Tibial artery (tissue), 4 donors: ENCODE results near the gene MLC1.

Source experiments
- DNase-seq, 2 donors: peaks; one replicate each; pipeline ENCODE4 v3.0.0-alpha.2; 2019
- H3K27ac ChIP-seq, 2 donors: fragments of 200-600 bp; sonication (generic) in 1 of 2; 1 replicate in 1 of 2; 2 replicates in 1 of 2; pipeline ENCODE4 v1.5.1; 2018 to 2019; ENCODE audit warnings: mild to moderate bottlenecking in 1 of 2
- H3K27me3 ChIP-seq, 2 donors: fragments of 200-600 bp; sonication (generic) in 1 of 2; one replicate each; pipeline versions ENCODE4 v1.5.1 to v1.6.0; 2016 to 2019
- H3K36me3 ChIP-seq, 3 donors: fragments of 200-600 bp; sonication (generic) in 2 of 3; one replicate each; pipeline ENCODE4 v1.5.1; 2016 to 2019; ENCODE audit warnings: mild to moderate bottlenecking in 2 of 3
- H3K4me1 ChIP-seq, 4 donors: fragments of 200-600 bp; sonication (generic) in 2 of 4; 1 replicate in 3 of 4; 2 replicates in 1 of 4; pipeline ENCODE4 v1.5.1; 2016 to 2019
- H3K4me3 ChIP-seq, 2 donors: fragments of 200-600 bp; sonication (generic) in 1 of 2; 1 replicate in 1 of 2; 2 replicates in 1 of 2; pipeline ENCODE4 v1.5.1; 2018 to 2019; ENCODE audit warnings: mild to moderate bottlenecking in 2 of 2
- H3K9me3 ChIP-seq, 3 donors: fragments of 200-600 bp; sonication (generic) in 1 of 3; one replicate each; pipeline ENCODE4 v1.5.1; 2016 to 2019
- CTCF ChIP-seq, 2 experiments: fragments of 200-600 bp in 1 of 2; fragments of 450-650 bp in 1 of 2; IDR thresholded peaks; one replicate each; pipeline ENCODE4 v1.5.1; 2017 to 2019; ENCODE audit warnings: antibody characterized with exemption in 2 of 2, mild to moderate bottlenecking in 1 of 2, moderate library complexity in 1 of 2
- intact Hi-C: fragments of 100-400 bp; cut with DNase I; formaldehyde crosslinking; loops from one replicate; pipeline ENCODE4 v1.15.0; 2023; ENCODE audit warnings: low total_unique reads

MLC1 gene

DNA sequence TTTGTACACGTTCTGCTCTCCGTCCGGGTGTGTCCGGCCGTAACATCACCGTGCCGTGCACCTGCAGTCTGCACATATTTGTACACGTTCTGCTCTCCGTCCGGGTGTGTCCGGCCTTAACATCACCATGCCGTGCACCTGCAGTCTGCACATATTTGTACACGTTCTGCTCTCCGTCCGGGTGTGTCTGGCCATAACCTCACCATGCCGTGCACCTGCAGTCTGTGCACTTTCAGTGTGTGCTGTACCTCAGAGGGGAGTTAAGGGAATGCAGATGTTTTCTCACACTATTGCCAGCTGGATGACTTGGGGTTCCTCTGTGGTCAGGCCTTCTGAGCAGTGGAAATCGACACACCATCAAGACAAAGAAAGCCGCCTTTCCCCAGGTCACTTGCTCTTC lies 31.4 kb downstream of the MLC1 start:
- Histone ChIP-seq H3K9me3 (peaks cover 3 to 16% (median 8%) of the 10 kb centered on the region in 3 donors), H3K27ac (no peak overlapping the region), H3K4me3 (no peak overlapping the region), H3K27me3 (peaks cover 0 to 26% of the 10 kb centered on the region in 2 donors), H3K36me3 (no peaks in the 10 kb centered on the region), H3K4me1 (peaks cover 0 to 6% (median 6%) of the 10 kb centered on the region in 4 donors)
- intact Hi-C loops = no loop called here
- no peak for DNase-seq
- no peak for TF ChIP-seq CTCF (IDR thresholded peaks at IDR 0.05)

DNA sequence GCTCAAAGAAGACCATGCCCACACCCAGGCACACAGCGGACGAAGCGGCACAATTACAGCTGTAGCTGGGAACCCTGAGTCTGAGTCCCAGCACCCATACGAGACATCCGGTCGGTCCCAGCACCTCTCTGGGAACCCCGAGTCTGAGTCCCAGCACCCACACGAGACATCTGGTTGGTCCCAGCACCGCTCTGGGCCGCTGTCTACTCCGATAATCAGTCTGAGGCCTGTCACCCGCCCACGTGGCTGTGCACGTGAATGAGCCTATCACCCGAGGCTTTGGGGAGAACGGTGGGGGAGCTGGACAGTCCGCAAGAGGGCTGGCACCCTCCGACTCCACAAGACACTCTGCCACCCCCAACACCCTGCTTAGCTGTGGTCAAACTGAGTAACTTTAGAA lies 33.3 kb downstream of the MLC1 start:
- Histone ChIP-seq H3K36me3 (no peaks in the 10 kb centered on the region), H3K4me1 (no peaks in the 10 kb centered on the region)
- intact Hi-C loops = no loop called here

GRCh38 chr22:50049299-50050195 lies 35.7 kb downstream of the MLC1 start:
- H3K9me3 ChIP-seq = peaks cover 3 to 16% (median 8%) of the 10 kb centered on the region in 3 donors

More for the DNA sequence above, 33.3 kb downstream of the MLC1 start:
- H3K9me3 ChIP-seq = peaks cover 3 to 16% (median 8%) of the 10 kb centered on the region in 3 donors
- TF ChIP-seq CTCF (IDR thresholded peaks at IDR 0.05) = no peak
- H3K27ac ChIP-seq = no peak overlapping the region
- DNase-seq = no peak
- H3K27me3 ChIP-seq = peaks cover 0 to 17% of the 10 kb centered on the region in 2 donors
- H3K4me3 ChIP-seq = no peak overlapping the region

DNA sequence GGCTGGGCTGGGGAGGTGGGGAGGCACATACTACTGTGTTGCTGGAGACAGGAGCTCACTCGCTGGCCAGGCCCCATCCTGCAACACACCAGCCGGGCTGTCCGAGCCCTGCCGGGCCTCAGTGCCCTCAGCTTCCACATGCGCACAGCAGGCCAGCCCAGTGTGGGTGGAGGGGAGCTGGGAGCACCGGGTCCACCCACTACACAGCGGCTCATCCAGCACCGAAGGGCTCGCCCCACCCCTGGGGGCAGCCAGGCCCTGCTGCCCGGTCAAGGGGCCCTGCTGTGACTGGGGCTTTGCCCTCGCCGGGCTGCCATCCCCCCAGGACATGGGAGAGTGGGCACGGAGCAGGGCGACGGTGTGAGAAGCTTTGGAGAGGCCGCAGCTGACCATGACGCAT lies 36.4 kb downstream of the MLC1 start:
- H3K27ac ChIP-seq = no peak overlapping the region
- intact Hi-C loops = no loop called here
- H3K36me3 ChIP-seq = no peaks in the 10 kb centered on the region
- no peak for TF ChIP-seq CTCF (IDR thresholded peaks at IDR 0.05)
- peaks cover 3 to 12% (median 4%) of the 10 kb centered on the region in 3 donors for H3K9me3 ChIP-seq
- no peak overlapping the region for H3K4me3 ChIP-seq
- peaks cover 0 to 35% of the 10 kb centered on the region in 2 donors for H3K27me3 ChIP-seq
- no peak for DNase-seq
- H3K4me1 ChIP-seq = no peaks in the 10 kb centered on the region

More at GRCh38 chr22:50049299-50050195, 35.7 kb downstream of the MLC1 start:
- Histone ChIP-seq H3K4me1 (no peaks in the 10 kb centered on the region), H3K27me3 (peaks cover 0 to 35% of the 10 kb centered on the region in 2 donors), H3K27ac (no peak overlapping the region), H3K36me3 (no peaks in the 10 kb centered on the region), H3K4me3 (no peak overlapping the region)
- no peak for DNase-seq
- intact Hi-C loops = no loop called here
- TF ChIP-seq CTCF (IDR thresholded peaks at IDR 0.05) = no peak

DNA sequence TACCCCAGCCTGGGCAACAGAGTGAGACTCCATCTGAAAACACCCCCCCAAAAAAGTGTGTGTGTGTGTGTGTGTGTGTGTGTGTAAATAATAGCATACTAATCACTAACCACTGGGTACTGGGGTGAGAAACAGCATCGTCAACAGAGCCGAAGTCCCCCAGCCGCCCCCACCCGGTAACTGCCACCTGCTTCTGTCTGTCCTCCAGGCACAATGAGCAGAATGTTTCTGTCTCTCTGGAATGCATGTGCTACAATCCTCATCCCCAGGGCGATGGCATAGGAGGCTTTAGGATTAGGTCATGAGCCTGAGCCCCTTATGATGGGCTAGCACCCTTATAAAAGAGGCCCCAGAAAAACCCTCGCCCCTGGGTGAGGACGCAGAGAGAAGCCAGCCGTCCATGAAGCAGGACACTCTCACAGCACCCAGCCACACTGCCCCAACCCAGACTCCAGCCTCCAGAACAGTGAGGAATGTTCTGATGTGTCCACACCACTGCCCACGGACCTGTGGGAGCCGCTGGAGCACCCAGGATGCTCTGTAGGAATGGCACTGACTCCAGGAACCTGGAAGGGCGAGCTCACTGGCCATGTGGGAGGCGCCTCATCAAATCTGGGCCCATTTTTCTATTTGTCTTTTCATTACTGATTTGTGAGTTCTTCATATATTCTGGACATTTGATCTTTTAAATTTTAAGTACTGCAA lies 37.0 kb downstream of the MLC1 start:
- Histone ChIP-seq H3K36me3 (no peaks in the 10 kb centered on the region), H3K4me3 (no peak overlapping the region), H3K27me3 (peaks cover 0 to 35% of the 10 kb centered on the region in 2 donors), H3K9me3 (peaks cover 0 to 5% (median 1%) of the 10 kb centered on the region in 3 donors), H3K4me1 (no peaks in the 10 kb centered on the region), H3K27ac (no peak overlapping the region)
- TF ChIP-seq CTCF (IDR thresholded peaks at IDR 0.05) = no peak
- intact Hi-C loops = no loop called here
- no peak for DNase-seq
